Endometrium (tissue), 2 donors: ENCODE measurements around the gene ST3GAL5.

Source experiments
- FAIRE-seq: peaks from 2 replicates; lab custom pipeline; 2012; peaks lifted over from hg19 to GRCh38; lab: Jason Lieb, UNC
- donor health status: control.
- donor health status: control.

ST3GAL5 gene

GRCh38 chr2:85790032-85790431 is 98.8 kb downstream of the ST3GAL5 start:
- FAIRE-seq = no peak

DNA sequence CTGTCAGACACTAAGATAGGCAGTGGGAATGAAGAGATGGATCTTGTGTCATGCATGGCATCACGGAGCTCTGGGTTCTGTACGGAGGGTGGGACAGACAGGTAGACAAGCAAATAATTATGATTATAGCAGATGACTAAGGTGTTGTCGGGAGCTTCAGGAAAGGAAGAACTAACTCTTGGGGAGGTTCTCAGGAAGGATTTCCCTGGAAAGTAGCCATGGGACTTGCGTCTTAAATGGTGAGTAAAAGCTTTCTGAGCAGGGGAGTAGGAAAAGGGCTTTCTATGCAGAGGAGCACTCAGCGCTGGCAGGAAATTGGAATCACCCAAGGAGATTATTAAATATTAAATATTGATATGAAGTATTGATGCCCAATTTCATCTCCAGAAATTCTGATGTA is 99.5 kb downstream of the ST3GAL5 start:
- FAIRE-seq = no peak

GRCh38 chr2:85788603-85789002 is 100.2 kb downstream of the ST3GAL5 start:
- FAIRE-seq = no peak

DNA sequence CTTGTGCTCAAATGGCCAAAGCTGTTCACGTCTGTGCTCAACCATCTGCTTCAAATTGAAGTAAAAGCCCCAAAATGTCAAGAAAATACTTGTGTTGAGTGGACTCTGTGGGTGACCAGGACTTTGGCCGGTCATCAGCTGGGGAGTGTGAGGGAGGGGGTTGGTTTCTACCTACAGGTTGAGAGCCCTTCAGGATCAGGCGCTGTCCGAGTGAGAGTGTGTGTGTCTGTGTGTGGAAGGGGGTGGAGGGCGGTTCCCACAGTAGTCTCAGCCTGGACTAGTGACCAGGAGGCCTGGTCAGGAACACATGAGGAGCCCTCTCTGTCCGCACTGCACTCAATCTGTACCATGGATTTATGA is 100.8 kb downstream of the ST3GAL5 start:
- no peak for FAIRE-seq

- no peak for FAIRE-seq
These were observed 101.4 kb downstream of the ST3GAL5 start for GRCh38 chr2:85787282-85787980.
